HCT116 (cell line): ENCODE data around the gene THAP3. TPM values are rescaled to one million over a fixed set of nuclear protein-coding genes. Genes with fewer than 3 reads are reported as not detected.

Experiments
- ATAC-seq: fragments of 200-7000 bp; cut with Tn5 transposase; 2 replicates; pipeline ENCODE4 v1.9.1; 2020; ENCODE audit warnings: mild to moderate bottlenecking, moderate library complexity
- BruUV-seq: library from RNA; stranded (reverse); fragments of 400-500 nt; replicated peaks from 2 replicates; lab custom pipeline; 2021; lab: Mats Ljungman, UMichigan
- CTCF ChIA-PET: fragments of 300-600 bp; sonication (Branson Sonifier 250); formaldehyde crosslinking; loops from one replicate; lab custom pipeline; 2021; ENCODE audit warnings: antibody characterized with exemption; lab: Charles Lee
- POLR2A ChIA-PET: fragments of 300-600, 350-600 bp; sonication (Branson Sonifier 250); formaldehyde crosslinking; loops from one replicate; lab custom pipeline; 2021; ENCODE audit warnings: antibody characterized with exemption; lab: Charles Lee
- RAD21 ChIA-PET, 2 experiments: fragments of 300-600 bp; sonication (Branson Sonifier 250); formaldehyde crosslinking; loops; one replicate each; lab custom pipeline; 2023; ENCODE audit warnings: low total read pairs in 2 of 2; ENCODE audit not compliant: uncharacterized antibody in 2 of 2, unreplicated experiment in 2 of 2, low non-redundant PET in 1 of 2; lab: Charles Lee
- DNase-seq: peaks from one replicate; pipeline ENCODE4 v3.0.0-alpha.2; 2010; ENCODE audit warnings: low read depth, low spot score
- H2AFZ ChIP-seq: fragments of 200-600 bp; shearing (Covaris generic), sonication (generic); 2 replicates; pipeline ENCODE4 v1.6.1; 2017; ENCODE audit warnings: low read depth, mixed run types, mixed read lengths, antibody characterized with exemption, low read length; ENCODE audit not compliant: poor library complexity, severe bottlenecking
- H3K27ac ChIP-seq: 2 replicates; pipeline ENCODE4 v1.5.1; 2012; ENCODE audit warnings: low read depth, low read length
- H3K27me3 ChIP-seq: fragments of 200-600 bp; sonication (generic); 2 replicates; pipeline ENCODE4 v1.6.1; 2016; ENCODE audit warnings: mixed run types, low read length, mixed read lengths; ENCODE audit not compliant: insufficient read depth
- H3K36me3 ChIP-seq, 2 experiments: fragments of 200-500 bp in 1 of 2; fragments of 200-600 bp in 1 of 2; sonication (Bioruptor generic) in 1 of 2; sonication (generic) in 1 of 2; 2 replicates each; pipeline versions ENCODE4 v1.5.1 to v1.6.1; 2014 to 2016; ENCODE audit warnings: low read length in 2 of 2, inconsistent platforms in 1 of 2, mixed read lengths in 1 of 2, mixed run types in 1 of 2; ENCODE audit not compliant: insufficient read depth in 2 of 2, control insufficient read depth in 1 of 2
- H3K4me1 ChIP-seq, 2 experiments: fragments of 200-600 bp in 1 of 2; sonication (generic) in 1 of 2; 2 replicates each; pipeline versions ENCODE4 v1.5.1 to v1.6.1; 2012 to 2017; ENCODE audit warnings: low read length in 2 of 2, inconsistent platforms in 1 of 2, mild to moderate bottlenecking in 1 of 2, mixed read lengths in 1 of 2, mixed run types in 1 of 2, moderate library complexity in 1 of 2; ENCODE audit not compliant: insufficient read depth in 2 of 2, control insufficient read depth in 1 of 2
- H3K4me2 ChIP-seq: fragments of 200-600 bp; sonication (generic); 2 replicates; pipeline ENCODE4 v1.6.1; 2017; ENCODE audit warnings: mixed run types, low read length, mixed read lengths
- H3K4me3 ChIP-seq, 2 experiments: fragments of 200-600 bp in 1 of 2; sonication (generic) in 1 of 2; replicated peaks in 1 of 2; 2 replicates each; pipeline ENCODE4 v1.5.1; 2011 to 2016; ENCODE audit warnings: low read length in 2 of 2, control low read depth in 1 of 2, low read depth in 1 of 2, mild to moderate bottlenecking in 1 of 2, mixed read lengths in 1 of 2, mixed run types in 1 of 2
- H3K79me2 ChIP-seq: fragments of 200-600 bp; sonication (generic); 2 replicates; pipeline ENCODE4 v1.6.1; 2017; ENCODE audit warnings: mild to moderate bottlenecking, mixed run types, low read length, moderate library complexity, mixed read lengths; ENCODE audit not compliant: insufficient read depth
- H3K9ac ChIP-seq: fragments of 200-600 bp; sonication (generic); 2 replicates; pipeline ENCODE4 v1.6.1; 2016; ENCODE audit warnings: low read length, mixed read lengths
- H3K9me2 ChIP-seq: fragments of 200-600 bp; sonication (generic), shearing (Covaris generic); 2 replicates; pipeline ENCODE4 v1.6.1; 2017; ENCODE audit warnings: mixed run types, mild to moderate bottlenecking, moderate library complexity; ENCODE audit not compliant: insufficient read depth
- H3K9me3 ChIP-seq, 2 experiments: fragments of 200-500 bp in 1 of 2; fragments of 200-600 bp in 1 of 2; sonication (Bioruptor generic) in 1 of 2; sonication (generic) in 1 of 2; 2 replicates each; pipeline ENCODE4 v1.6.1; 2014 to 2017; ENCODE audit warnings: low read length in 2 of 2, mixed read lengths in 2 of 2, inconsistent platforms in 1 of 2, low read depth in 1 of 2, mild to moderate bottlenecking in 1 of 2, mixed run types in 1 of 2, moderate library complexity in 1 of 2; ENCODE audit not compliant: control insufficient read depth in 1 of 2, insufficient read depth in 1 of 2
- H4K20me1 ChIP-seq: fragments of 200-600 bp; sonication (generic), shearing (Covaris generic); 2 replicates; pipeline ENCODE4 v1.6.1; 2017; ENCODE audit warnings: mixed run types, mild to moderate bottlenecking, moderate library complexity; ENCODE audit not compliant: insufficient read depth
- CEBPB ChIP-seq: IDR thresholded peaks from 2 replicates; pipeline ENCODE4 v1.6.1; 2012; ENCODE audit warnings: low read depth
- EGR1 ChIP-seq: IDR thresholded peaks from 2 replicates; pipeline ENCODE4 v1.6.1; 2012; ENCODE audit warnings: low read depth
- EZH2 ChIP-seq: fragments of 200-600 bp; sonication (generic); IDR thresholded peaks from 2 replicates; pipeline ENCODE4 v1.6.1; 2017; ENCODE audit warnings: antibody characterized with exemption, mixed run types
- FOSL1 ChIP-seq: IDR thresholded peaks from 2 replicates; pipeline ENCODE4 v1.6.1; 2012; ENCODE audit warnings: low read depth
- POLR2A ChIP-seq: IDR thresholded peaks from 2 replicates; pipeline ENCODE4 v1.7.0; 2011; ENCODE audit warnings: borderline replicate concordance; ENCODE audit not compliant: insufficient read depth, insufficient read length; ENCODE audit errors: extremely low read depth
- SP1 ChIP-seq: IDR thresholded peaks from 2 replicates; pipeline ENCODE4 v1.6.1; 2012; ENCODE audit warnings: low read depth
- SRF ChIP-seq: IDR thresholded peaks from 2 replicates; pipeline ENCODE4 v1.6.1; 2012; ENCODE audit warnings: low read depth
- YY1 ChIP-seq: IDR thresholded peaks from 2 replicates; pipeline ENCODE4 v1.6.1; 2011; ENCODE audit warnings: low read length, low read depth, moderate library complexity, mild to moderate bottlenecking; ENCODE audit not compliant: insufficient replicate concordance; ENCODE audit errors: extremely low read depth
- ZFX ChIP-seq: fragments of 450-650 bp; IDR thresholded peaks from 2 replicates; pipeline ENCODE4 v1.6.1; 2017
- intact Hi-C: fragments of 100-400 bp; cut with micrococcal nuclease; formaldehyde crosslinking; loops from 2 replicates; pipeline ENCODE4 v1.10.0; 2022
- total RNA-seq: library from RNA; stranded (reverse); gene quantifications from one replicate; pipeline ENCODE4 v1.2.1, GENCODE V29; 2021; ENCODE audit not compliant: unreplicated experiment
- TF ChIP-seq, protein P1 (sequence below): IDR thresholded peaks from 2 replicates; pipeline ENCODE4 v1.6.1; 2012; ENCODE audit warnings: low read depth
- TF ChIP-seq, protein P2 (sequence below), 3 experiments: fragments of 200-600 bp in 1 of 3; sonication (generic) in 1 of 3; IDR thresholded peaks in 2 of 3; conservative IDR thresholded peaks in 1 of 3; 2 replicates each; pipeline ENCODE4 v1.5.1; 2012 to 2017; ENCODE audit warnings: low read depth in 2 of 3, low read length in 2 of 3, antibody characterized with exemption in 1 of 3, borderline replicate concordance in 1 of 3, control low read depth in 1 of 3, mild to moderate bottlenecking in 1 of 3, mixed read lengths in 1 of 3, mixed run types in 1 of 3, moderate library complexity in 1 of 3; ENCODE audit not compliant: insufficient read depth in 1 of 3
- TF ChIP-seq, protein P3 (sequence below): IDR thresholded peaks from 2 replicates; pipeline ENCODE4 v1.6.1; 2012

THAP3 gene
- total RNA-seq, 1 experiment from 2014 or later, result 23.1 TPM

DNA sequence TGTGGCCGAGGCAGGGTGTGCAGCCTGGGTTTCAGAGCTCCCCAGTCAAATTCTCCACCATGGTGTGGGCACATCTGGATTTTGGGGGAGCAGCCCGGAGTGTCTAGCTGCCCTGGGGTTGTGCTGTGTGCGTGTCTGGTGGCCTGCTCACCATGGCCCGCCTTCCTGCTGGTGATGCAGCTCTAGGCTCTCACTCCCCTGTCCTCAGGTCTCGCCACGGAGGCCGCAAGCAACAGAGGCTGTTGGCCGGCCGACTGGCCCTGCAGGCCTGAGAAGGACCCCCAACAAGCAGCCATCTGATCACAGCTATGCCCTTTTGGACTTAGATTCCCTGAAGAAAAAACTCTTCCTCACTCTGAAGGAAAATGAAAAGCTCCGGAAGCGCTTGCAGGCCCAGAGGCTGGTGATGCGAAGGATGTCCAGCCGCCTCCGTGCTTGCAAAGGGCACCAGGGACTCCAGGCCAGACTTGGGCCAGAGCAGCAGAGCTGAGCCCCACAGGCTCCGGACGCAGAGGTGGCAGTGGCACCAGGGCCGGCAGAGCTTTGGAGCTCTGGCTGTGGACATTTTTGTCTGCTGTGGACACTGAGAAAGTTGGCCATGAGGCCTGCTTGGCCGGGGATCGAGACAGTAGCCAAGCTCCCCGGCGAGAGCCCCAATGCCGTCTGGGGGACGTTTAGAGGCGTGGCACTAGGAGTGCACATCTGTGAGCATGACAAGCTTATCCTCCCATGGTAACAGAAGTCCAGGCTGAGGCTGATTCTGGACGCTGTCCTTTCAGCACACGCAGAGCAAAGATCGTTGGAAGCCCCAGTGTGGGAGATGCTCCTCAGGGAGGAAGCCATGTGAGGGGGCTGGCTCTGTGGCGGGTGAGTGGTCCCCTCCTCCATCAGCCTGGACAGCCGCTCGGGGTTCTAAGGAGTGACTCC lies 8.2 kb downstream of the THAP3 start (continued):
- TF ChIP-seq, protein P1, sequence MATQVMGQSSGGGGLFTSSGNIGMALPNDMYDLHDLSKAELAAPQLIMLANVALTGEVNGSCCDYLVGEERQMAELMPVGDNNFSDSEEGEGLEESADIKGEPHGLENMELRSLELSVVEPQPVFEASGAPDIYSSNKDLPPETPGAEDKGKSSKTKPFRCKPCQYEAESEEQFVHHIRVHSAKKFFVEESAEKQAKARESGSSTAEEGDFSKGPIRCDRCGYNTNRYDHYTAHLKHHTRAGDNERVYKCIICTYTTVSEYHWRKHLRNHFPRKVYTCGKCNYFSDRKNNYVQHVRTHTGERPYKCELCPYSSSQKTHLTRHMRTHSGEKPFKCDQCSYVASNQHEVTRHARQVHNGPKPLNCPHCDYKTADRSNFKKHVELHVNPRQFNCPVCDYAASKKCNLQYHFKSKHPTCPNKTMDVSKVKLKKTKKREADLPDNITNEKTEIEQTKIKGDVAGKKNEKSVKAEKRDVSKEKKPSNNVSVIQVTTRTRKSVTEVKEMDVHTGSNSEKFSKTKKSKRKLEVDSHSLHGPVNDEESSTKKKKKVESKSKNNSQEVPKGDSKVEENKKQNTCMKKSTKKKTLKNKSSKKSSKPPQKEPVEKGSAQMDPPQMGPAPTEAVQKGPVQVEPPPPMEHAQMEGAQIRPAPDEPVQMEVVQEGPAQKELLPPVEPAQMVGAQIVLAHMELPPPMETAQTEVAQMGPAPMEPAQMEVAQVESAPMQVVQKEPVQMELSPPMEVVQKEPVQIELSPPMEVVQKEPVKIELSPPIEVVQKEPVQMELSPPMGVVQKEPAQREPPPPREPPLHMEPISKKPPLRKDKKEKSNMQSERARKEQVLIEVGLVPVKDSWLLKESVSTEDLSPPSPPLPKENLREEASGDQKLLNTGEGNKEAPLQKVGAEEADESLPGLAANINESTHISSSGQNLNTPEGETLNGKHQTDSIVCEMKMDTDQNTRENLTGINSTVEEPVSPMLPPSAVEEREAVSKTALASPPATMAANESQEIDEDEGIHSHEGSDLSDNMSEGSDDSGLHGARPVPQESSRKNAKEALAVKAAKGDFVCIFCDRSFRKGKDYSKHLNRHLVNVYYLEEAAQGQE, result no peak
- TF ChIP-seq EZH2, result no peak
- no peak for TF ChIP-seq ZFX

DNA sequence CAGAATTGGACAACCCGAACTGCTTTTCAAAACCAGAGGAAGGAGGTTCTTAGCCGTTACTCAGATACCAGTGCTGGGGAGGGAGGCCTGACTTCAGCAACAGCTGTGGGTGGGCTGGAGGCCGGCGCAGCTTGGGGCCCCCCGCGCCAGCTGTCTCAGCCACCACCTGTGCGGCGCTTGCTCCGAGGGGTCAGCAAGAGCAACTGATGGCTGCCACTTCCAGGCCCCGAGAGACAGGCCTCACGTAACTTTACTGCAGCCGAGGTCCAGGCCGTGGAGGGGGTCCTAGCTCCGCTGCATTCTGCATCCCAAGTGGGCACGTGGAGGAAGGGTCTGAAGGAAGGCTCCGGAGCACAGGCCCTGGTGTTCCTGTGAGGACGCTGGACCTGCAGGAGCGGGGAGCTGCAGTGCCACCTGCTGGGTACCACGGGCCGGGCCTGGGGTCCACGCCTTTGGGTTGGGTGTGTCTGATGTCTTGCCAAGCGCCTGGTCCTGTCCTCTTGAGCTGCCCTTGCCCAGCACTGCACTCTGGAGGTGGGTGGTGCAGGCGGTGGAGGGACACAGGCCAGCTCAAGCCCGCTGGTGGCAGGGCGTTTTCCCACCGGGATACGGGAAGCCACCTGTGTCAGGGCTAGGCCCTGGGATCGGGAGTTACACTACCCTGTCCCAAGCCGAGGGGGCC lies 9.8 kb downstream of the THAP3 start:
- Histone ChIP-seq H4K20me1 (no peaks in the 10 kb centered on the region), H3K9me3 (no peaks in the 10 kb centered on the region), H3K36me3 (peaks cover 23 to 35% of the 10 kb centered on the region in 2 experiments), H3K4me2 (no peak overlapping the region), H3K4me1 (no peaks in the 10 kb centered on the region), H3K27ac (no peak overlapping the region), H3K79me2 (no peaks in the 10 kb centered on the region), H3K9ac (no peak overlapping the region), H3K9me2 (no peaks in the 10 kb centered on the region), H2AFZ (no peak overlapping the region), H3K4me3 (no peak overlapping the region), H3K27me3 (no peaks in the 10 kb centered on the region)
- ChIA-PET CTCF (interaction anchor here (0.7 to 1.3 kb wide), 2 partner anchors 155 to 162 kb away, joined by 3 read pairs; no protein-coding TSS in a partner anchor), POLR2A (interaction anchor here (0.6 to 1.3 kb wide), 2 partner anchors 10 to 225 kb away, joined by 3 to 4 read pairs; partner anchors contain the start of gene THAP3), RAD21 (no interaction called here)
- ATAC-seq, result peak; percentile 77
- BruUV-seq, result TSS peak; percentile 56
- intact Hi-C loops, result no loop called here
- no peak for DNase-seq
- TF ChIP-seq, protein P2, sequence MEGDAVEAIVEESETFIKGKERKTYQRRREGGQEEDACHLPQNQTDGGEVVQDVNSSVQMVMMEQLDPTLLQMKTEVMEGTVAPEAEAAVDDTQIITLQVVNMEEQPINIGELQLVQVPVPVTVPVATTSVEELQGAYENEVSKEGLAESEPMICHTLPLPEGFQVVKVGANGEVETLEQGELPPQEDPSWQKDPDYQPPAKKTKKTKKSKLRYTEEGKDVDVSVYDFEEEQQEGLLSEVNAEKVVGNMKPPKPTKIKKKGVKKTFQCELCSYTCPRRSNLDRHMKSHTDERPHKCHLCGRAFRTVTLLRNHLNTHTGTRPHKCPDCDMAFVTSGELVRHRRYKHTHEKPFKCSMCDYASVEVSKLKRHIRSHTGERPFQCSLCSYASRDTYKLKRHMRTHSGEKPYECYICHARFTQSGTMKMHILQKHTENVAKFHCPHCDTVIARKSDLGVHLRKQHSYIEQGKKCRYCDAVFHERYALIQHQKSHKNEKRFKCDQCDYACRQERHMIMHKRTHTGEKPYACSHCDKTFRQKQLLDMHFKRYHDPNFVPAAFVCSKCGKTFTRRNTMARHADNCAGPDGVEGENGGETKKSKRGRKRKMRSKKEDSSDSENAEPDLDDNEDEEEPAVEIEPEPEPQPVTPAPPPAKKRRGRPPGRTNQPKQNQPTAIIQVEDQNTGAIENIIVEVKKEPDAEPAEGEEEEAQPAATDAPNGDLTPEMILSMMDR (IDR thresholded peaks at IDR 0.05 in 2 of 3, conservative IDR thresholded peaks at IDR 0.05 in 1 of 3; ENCODE audit: borderline replicate concordance in 1 of 3, insufficient read depth in 1 of 3, low read depth in 2 of 3, low read length in 2 of 3), result peak; percentile 50 to 69 (median 63); a peak in 5 of 6 replicates
- TF ChIP-seq EZH2 (no peak), EGR1 (no peak), POLR2A (no peak), CEBPB (no peak), SRF (no peak), FOSL1 (no peak), YY1 (no peak), SP1 (no peak)
- TF ChIP-seq, protein P3, sequence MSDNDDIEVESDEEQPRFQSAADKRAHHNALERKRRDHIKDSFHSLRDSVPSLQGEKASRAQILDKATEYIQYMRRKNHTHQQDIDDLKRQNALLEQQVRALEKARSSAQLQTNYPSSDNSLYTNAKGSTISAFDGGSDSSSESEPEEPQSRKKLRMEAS, result no peak
- TF ChIP-seq, protein P1, result no peak
